ENCODE results near the gene MFSD1. TPM values are rescaled to one million over a fixed set of nuclear protein-coding genes. Genes with fewer than 3 reads are reported as not detected.
A peak's percentile ranks its signal among the peaks of the same experiment; 100 is the strongest.
"Not testable (repeated sequence)": the region's sequence is repeated elsewhere in the genome, so short reads cannot be mapped to it uniquely, and the experiment has no call there.

The MFSD1 gene
- total RNA-seq, 1 donor from 2014 or later: 53.1 TPM

GRCh38 chr3:158776531-158776930 lies 25.3 kb upstream of the MFSD1 start:
- no peak for DNase-seq (ENCODE audit: low spot score)

- no peak for DNase-seq (ENCODE audit: low spot score)
Observed at GRCh38 chr3:158777161-158777873, 24.5 kb upstream of the MFSD1 start.

- DNase-seq (ENCODE audit: low spot score): no peak
Observed at GRCh38 chr3:158780766-158781165, 21.1 kb upstream of the MFSD1 start.

GRCh38 chr3:158781191-158781590 lies 20.7 kb upstream of the MFSD1 start:
- DNase-seq (ENCODE audit: low spot score): no peak

- DNase-seq (ENCODE audit: low spot score): no peak
Observed at GRCh38 chr3:158781849-158782248, 20.0 kb upstream of the MFSD1 start.

GRCh38 chr3:158782283-158782989 lies 19.4 kb upstream of the MFSD1 start:
- DNase-seq (ENCODE audit: low spot score): no peak

GRCh38 chr3:158783051-158783450 lies 18.8 kb upstream of the MFSD1 start:
- DNase-seq (ENCODE audit: low spot score): no peak

- no peak for DNase-seq (ENCODE audit: low spot score)
Observed at GRCh38 chr3:158785972-158786371, 15.9 kb upstream of the MFSD1 start.

- DNase-seq (ENCODE audit: low spot score): no peak
Observed at GRCh38 chr3:158788446-158788845, 13.4 kb upstream of the MFSD1 start.

GRCh38 chr3:158789592-158789991 lies 12.3 kb upstream of the MFSD1 start:
- no peak for DNase-seq (ENCODE audit: low spot score)

GRCh38 chr3:158790901-158791589 lies 10.8 kb upstream of the MFSD1 start:
- DNase-seq (ENCODE audit: low spot score): no peak

- not testable (repeated sequence) for DNase-seq (ENCODE audit: low spot score)
Observed at GRCh38 chr3:158791590-158791920, 10.3 kb upstream of the MFSD1 start.

- no peak for DNase-seq (ENCODE audit: low spot score)
Observed at GRCh38 chr3:158792709-158793108, 9.1 kb upstream of the MFSD1 start.

- no peak for DNase-seq (ENCODE audit: low spot score)
Observed at GRCh38 chr3:158794206-158794605, 7.6 kb upstream of the MFSD1 start.

- DNase-seq (ENCODE audit: low spot score): no peak
Observed at GRCh38 chr3:158794936-158795518, 6.8 kb upstream of the MFSD1 start.

- DNase-seq (ENCODE audit: low spot score): no peak
Observed at GRCh38 chr3:158801201-158801600, 653 bp upstream of the MFSD1 start.

GRCh38 chr3:158802409-158803268 lies 785 bp downstream of the MFSD1 start:
- DNase-seq (ENCODE audit: low spot score): peak; percentile 16

GRCh38 chr3:158804441-158804840 lies 2.6 kb downstream of the MFSD1 start:
- no peak for DNase-seq (ENCODE audit: low spot score)

- no peak for DNase-seq (ENCODE audit: low spot score)
Observed at GRCh38 chr3:158808697-158809096, 6.8 kb downstream of the MFSD1 start.

- DNase-seq (ENCODE audit: low spot score): no peak
Observed at GRCh38 chr3:158809642-158810041, 7.8 kb downstream of the MFSD1 start.
